Activated CD4-positive, alpha-beta T cell treated with anti-CD3 and anti-CD28 coated beads, Interleukin-10, Interleukin-2, amounts not matched to agents 100 ng/mL and 50 ng/mL, durations not matched to agents 16 hours and 8 hours (primary cell): ENCODE results near the gene TSC22D3.
A peak's percentile ranks its signal among the peaks of the same experiment; 100 is the strongest.
"Not testable (repeated sequence)": the region's sequence is repeated elsewhere in the genome, so short reads cannot be mapped to it uniquely, and the experiment has no call there.

Source experiments
- DNase-seq: peaks from one replicate; pipeline ENCODE4 v3.0.0-alpha.2; 2020

TSC22D3 gene

GRCh38 chrX:107676559-107677378 lies 98.8 kb downstream of the TSC22D3 start:
- peak; percentile 78 for DNase-seq

DNA sequence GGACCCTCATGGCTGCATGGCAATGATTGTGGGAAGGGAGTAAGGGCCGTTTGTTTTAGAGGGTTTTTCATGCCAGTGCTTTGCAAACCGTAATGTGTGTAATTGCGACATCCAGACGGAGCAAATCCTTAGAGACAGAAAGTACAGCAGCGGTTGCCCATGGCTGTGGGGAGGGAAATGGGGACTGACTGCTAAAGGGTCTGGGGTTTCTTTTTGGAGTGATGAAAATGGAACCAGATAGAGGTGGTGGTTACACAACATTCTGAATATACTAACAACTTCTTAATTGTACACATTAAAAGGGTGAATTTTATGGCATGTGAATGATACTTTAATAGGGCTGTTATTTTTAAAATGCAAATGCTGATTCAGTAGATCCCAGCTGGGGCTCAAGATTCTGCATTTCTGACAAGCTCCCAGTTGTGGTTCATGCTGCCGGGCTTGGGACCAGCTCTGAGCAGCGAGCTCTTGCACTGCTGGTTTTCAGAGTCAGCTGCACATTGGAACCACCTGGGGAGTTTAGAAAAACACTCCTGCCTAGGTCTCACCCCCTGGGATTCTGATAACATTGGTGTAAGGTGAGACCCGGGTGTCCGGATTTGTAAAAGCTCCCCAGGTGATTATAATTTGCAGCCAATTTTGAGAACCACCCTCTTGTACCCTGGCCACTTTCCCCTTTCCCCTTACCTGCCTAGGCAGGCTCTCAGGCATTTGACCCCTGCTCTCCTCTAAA lies 99.6 kb downstream of the TSC22D3 start:
- peak; percentile 26 for DNase-seq

- no peak for DNase-seq
Measured at GRCh38 chrX:107675365-107675654, 100.3 kb downstream of the TSC22D3 start.

DNA sequence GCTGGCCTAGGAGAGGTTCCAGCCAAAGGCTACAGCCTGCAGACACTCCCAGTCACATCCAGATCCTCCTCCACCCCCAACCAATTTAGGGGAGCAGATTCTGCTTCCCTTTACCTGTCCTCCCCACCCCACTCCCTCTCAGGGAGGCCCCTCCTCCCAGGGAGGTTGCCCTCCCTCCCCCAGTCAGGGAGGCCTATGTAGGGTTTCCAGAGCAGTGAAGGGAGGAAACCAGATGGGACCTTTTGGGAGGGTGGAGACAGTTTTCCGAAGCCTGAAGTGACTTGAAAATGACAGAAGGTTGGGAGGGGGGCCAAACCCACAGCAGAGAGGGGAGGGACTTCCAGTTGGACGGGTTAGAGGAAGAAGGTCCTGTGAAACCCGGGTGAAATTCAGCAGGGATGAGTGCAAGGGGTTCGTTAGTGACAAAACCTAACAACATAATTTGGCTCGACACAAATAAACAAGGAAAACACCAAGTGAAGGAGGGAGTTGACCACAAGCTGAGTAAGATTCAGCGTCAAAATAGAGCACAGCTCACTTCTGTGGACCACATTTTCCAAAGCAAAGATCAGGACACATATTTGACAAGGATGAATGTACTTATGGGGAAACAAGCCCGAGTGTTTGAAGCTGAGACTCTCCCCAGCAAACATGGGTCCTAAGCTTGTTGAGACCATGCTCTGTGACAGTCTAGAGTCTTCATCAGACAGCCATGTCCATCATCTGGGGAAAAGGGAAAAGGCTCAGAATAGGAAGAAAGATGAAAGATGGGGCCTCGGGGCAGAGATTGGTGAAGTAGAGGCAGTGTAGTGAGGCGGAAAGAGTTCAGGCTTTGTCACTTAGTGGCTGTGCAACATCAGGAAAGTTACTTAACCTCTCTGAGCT lies 100.9 kb downstream of the TSC22D3 start:
- peak; percentile 49 for DNase-seq

GRCh38 chrX:107673933-107674479 lies 101.6 kb downstream of the TSC22D3 start:
- DNase-seq, result peak; percentile 94

DNA sequence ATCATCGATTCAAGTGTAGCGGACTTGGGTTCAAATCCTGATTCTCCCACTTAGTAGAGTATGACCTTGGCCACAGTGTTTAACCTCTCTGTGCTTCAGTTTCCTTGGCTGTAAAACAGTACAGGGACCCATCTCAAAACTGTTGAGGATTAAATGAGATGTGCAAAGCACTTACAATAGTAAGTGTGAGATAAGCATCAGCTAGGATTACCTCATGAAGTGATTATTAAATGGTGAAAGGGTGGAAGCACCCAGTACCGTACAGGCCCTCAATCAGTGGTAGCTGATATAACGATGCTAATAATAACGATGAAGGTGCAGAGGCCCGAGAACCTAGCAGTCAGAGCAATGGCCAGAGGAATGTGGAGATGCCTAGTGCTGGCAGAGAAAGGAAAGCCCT lies 102.2 kb downstream of the TSC22D3 start:
- no peak for DNase-seq

DNA sequence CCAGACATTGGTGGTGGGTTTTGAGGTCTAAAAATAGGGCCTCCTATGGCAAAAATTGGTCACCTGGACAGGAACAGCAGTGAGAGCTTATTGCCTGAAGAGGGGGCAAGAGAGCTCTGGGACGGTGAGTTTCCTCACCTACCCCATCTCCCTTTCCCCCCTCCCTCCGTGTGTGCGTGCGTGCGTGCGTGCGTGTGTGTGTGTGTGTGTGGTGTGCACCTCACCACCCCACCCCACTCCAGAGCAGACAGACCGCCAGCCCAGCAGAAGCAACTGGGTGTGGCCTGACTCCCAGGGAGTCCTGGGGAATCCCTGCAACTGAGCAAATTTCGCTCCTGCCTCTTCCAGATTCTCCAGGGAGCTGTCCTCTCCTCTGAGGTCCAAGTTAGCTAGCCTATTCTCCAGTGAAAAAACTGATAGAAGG lies 102.6 kb downstream of the TSC22D3 start:
- peak; percentile 89 for DNase-seq

DNA sequence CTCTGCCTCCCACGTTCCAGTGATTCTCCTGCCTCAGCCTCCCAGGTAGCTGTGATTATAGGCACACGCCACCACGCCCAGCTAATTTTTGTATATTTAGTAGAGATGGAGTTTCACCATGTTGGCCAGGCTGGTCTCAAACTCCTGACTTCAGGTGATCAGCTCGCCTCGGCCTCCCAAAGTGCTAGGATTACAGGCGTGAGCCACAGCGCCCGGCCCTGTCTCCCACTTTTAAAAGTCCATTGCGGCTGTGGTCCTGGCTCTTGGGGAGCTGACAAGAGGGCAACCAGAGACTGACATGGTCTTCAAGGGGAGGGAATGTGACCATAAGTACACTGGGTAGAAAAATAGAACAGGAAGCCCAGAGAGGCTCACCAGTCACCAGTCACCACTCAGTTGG lies 104.3 kb downstream of the TSC22D3 start:
- not testable (repeated sequence) for DNase-seq

DNA sequence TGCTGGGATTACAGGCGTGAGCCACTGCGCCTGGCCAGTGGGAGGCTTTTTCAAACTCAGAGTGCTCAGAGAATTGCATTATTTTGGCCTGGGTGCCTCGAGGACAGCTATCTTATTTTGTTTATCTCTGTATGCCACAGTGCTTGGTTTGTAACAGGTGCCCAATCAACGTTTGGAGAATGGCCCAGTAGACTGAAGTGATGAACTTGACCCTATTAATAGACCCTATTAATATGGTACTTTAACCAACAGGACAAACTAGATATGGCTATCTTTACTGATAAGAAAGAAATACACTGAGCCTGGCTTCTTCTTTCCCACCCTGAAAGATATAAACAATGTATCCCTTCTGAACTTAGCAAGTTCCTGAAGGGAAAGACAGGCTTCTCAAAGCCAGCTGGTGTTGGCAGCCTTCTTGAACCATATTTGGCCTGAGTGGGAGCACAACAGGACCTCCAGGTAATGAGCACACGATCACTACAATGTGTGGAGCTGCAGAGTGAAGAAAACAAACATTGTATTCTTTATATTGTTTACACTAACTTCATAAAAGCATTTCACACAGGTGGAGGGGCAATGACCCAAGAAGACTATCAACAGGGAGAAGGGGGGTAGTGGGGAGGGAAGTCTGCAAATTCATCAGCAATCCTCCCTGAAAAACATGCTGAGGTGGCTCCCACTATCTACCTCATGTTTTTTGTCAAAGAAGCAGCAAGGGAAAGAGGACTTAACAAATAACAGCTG lies 105.5 kb downstream of the TSC22D3 start:
- no peak for DNase-seq

DNA sequence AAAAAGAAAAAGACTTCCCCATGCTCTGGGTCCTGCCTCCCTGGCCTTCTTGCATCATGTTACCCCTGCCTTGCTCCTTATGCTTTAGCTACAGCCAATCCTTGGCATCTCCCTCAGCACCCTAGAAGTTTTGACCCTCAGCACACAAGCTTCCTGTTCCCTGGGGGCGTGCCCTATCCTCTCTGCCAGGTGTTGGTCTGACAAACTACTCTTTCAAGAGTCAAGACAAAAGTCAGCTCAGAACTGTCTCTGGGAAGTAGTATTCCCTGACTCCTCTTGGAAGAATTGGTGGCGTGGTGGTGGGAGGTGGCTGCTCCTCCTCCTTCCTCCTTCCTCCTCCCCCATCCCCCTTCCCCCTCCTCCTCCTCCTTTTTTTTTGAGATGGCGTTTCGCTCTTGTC lies 106.3 kb downstream of the TSC22D3 start:
- DNase-seq, result no peak

DNA sequence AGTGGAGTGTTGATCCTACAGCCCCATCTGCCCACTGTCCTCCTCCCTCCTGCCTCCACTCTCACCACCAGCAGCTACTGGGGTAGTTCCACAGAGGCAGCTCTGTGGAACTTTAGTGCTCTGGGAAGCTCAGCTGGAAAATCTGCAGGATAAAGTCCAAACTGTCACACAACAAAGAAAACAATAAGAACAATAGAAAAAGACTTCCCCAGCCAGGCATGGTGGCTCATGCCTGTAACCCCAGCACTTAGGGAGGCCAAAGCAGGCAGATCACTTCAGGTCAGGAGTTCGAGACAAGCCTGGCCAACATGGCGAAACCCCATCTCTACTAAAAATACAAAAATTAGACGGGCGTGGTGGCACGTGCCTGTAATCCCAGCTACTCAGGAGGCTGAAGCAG lies 106.9 kb downstream of the TSC22D3 start:
- DNase-seq, result not testable (repeated sequence)

GRCh38 chrX:107667426-107667825 lies 108.2 kb downstream of the TSC22D3 start:
- no peak for DNase-seq

GRCh38 chrX:107666931-107667330 lies 108.7 kb downstream of the TSC22D3 start:
- no peak for DNase-seq
